HG02588 (cell line): ENCODE measurements around the gene MACROH2A2.
"Not testable (repeated sequence)": the region's sequence is repeated elsewhere in the genome, so short reads cannot be mapped to it uniquely, and the experiment has no call there.

Experiments
- ATAC-seq: cut with Tn5 transposase; IDR thresholded peaks from one replicate; pipeline ENCODE4 v1.9.1; 2021; ENCODE audit warnings: mild to moderate bottlenecking, moderate library complexity; ENCODE audit not compliant: unreplicated experiment

Gene MACROH2A2

GRCh38 chr10:70147259-70147625, 94.6 kb downstream of the MACROH2A2 start:
- no peak for ATAC-seq

GRCh38 chr10:70148516-70148915, 95.9 kb downstream of the MACROH2A2 start:
- no peak for ATAC-seq

GRCh38 chr10:70155255-70155838, 102.7 kb downstream of the MACROH2A2 start:
- ATAC-seq, result no peak

- ATAC-seq, result no peak
Observed at GRCh38 chr10:70158113-70158512, 105.5 kb downstream of the MACROH2A2 start.

GRCh38 chr10:70159366-70159765, 106.7 kb downstream of the MACROH2A2 start:
- ATAC-seq, result not testable (repeated sequence)

- no peak for ATAC-seq
Observed at GRCh38 chr10:70160798-70161197, 108.2 kb downstream of the MACROH2A2 start.
